ENCODE results near the gene SMOC2.

The SMOC2 gene

DNA sequence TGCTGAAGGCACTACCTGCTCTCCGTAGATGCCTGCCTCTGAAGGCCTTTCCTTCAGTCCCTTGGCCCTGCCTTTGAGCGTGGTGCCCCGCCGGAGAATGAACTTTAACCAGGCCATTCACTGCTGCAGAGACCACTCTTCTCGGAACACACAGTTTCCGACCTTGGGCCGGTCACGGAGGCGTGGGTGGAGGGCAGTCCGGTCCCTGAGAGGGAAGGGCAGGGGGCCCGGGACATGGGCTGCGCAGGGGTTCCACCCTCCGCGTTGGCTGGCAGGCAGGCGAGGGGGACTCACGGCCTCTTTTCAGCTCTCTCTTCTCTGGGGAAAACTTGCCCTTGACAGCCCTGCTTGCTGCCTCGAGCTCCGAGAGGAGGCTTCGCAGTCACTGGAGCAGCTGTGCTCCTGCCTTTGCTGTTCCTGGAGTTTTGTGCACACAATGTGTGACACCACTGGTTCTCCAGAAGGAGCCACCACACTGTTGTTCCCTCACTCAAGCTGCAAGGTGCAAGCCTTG lies 187.8 kb downstream of the SMOC2 start:
- no peak for DNase-seq (ENCODE audit: low spot score)

- DNase-seq (ENCODE audit: low spot score), result no peak
Measured at GRCh38 chr6:168631564-168631963, 190.6 kb downstream of the SMOC2 start.

GRCh38 chr6:168632694-168633093 lies 191.7 kb downstream of the SMOC2 start:
- DNase-seq (ENCODE audit: low spot score), result no peak

GRCh38 chr6:168634541-168635328 lies 193.8 kb downstream of the SMOC2 start:
- no peak for DNase-seq (ENCODE audit: low spot score)

- no peak for DNase-seq (ENCODE audit: low spot score)
Measured at GRCh38 chr6:168636147-168637004, 195.4 kb downstream of the SMOC2 start.

- no peak for DNase-seq (ENCODE audit: low spot score)
Measured at GRCh38 chr6:168637834-168638233, 196.8 kb downstream of the SMOC2 start.

DNA sequence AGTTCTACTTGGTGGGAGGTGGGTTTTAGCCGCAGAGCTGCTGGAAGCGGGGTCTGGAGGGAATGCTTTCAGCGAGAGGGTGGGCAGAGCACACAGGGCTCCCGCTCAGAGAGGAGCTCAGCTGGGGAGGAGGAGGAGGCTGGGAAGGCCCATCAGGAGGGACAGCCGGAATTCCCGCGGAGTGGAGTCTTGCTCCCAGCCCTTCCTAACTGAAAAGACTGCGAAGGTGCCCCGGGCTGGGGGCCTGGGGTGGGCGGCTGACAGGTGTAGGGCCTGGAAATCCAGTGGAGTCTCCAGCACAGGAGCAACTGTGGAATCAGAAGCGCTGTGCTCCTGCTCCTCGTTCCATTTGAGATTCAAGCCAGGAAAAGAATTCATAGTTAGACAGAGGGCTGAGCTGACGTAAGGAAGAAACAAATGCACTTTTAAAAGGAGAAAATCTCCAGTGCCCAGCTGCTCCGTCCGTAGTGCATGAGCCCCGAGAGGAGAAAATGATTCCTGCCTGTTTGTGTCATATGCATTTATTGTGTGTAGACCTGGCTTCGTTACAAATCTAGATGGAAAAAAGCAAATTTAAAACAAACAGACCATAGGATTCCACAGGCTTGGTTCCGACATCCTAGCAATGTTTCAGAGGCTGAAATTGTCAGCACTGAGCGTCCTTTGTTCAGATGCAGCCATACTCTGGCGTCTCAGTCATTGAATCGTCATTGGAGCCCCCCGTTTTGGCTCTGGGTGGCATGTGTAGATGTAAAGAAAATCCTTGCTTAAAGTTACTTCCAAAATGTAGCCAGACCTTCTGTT lies 197.7 kb downstream of the SMOC2 start:
- no peak for DNase-seq (ENCODE audit: low spot score)

- no peak for DNase-seq (ENCODE audit: low spot score)
Measured at GRCh38 chr6:168640181-168640580, 199.2 kb downstream of the SMOC2 start.

GRCh38 chr6:168640768-168641167 lies 199.8 kb downstream of the SMOC2 start:
- DNase-seq (ENCODE audit: low spot score), result no peak

GRCh38 chr6:168641446-168641845 lies 200.5 kb downstream of the SMOC2 start:
- no peak for DNase-seq (ENCODE audit: low spot score)

GRCh38 chr6:168643401-168643800 lies 202.4 kb downstream of the SMOC2 start:
- no peak for DNase-seq (ENCODE audit: low spot score)

DNA sequence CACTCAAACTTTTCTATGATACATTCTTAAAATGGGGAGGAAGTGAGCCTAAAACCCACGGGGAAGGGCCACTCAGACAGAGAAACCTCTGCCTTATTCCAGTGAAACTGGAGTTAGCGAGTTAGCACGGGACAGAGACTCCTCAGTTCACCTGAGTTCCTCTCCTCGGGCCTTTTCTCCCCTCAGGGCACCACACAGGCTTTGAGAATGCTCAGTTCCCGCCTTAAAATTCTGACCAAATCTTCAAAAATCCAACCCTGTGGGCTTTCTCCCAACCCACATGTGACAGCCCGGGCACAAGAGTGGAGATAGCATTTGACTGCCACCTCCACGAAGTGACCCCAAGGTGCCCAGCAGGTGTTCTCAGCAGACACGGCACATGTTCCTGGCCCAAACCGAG lies 204.3 kb downstream of the SMOC2 start:
- DNase-seq (ENCODE audit: low spot score), result no peak

DNA sequence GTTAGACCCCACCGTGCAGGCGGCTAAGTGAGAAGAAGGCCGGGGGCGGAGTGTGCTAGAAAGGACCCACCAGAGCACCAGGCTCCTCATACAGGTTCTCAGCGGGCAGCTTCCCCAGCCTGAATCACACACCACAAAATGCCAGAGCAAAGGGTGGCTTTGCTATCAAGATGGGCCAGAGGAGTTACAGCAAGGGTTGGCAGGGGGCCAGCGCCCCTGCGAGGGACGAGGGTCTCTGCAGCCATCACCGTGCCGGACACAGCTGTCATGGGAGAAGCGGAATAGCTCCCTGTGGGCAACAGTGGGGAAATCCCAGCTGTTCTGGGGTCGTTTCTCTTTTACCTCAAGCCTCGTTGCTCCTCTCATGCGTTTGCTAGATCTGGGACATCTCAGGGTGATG lies 206.3 kb downstream of the SMOC2 start:
- DNase-seq (ENCODE audit: low spot score), result no peak

DNA sequence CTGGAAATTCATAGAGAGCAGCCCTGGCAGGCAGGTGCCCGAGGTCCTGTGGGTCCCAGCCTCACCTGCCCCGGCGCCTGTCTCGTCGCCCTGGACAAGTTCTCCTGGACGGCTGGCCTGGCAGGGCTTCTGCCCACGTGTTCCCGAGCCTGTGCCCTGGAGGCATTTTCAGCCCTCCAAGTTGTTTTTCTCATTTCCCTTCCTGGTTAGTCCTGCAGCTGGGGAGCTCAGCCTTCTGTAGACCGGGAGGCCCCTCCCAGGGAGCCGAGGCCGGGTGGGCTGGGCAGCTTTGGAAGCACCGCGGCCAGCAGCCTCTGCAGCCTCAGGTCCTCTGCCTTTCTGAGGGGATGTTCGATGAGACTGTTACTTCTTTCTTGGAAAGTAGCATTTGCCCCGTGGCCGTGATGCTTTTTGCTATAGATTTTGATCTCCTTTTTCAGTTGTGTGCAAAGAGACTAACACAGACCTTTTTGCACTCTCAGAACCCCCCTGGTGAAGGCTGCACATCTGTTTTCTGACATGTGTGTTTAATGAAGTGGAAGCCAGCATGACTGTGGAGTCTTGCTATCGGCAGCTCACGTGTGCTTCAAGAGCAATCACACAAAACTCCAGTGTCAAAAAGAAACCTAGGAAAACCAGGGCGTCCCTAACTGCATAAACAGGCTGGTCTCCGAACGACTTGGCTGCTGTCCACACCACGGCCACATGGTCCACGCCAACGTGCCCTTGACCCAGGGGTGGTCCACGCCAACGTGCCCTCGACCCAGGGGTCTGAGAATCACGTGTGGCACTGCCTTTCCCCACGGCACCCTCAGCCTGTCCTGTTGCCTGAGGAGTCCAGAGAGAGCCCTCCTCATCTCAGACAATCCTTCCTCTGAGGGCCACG lies 207.5 kb downstream of the SMOC2 start:
- DNase-seq (ENCODE audit: low spot score), result no peak

GRCh38 chr6:168649209-168649608 lies 208.2 kb downstream of the SMOC2 start:
- DNase-seq (ENCODE audit: low spot score), result no peak

DNA sequence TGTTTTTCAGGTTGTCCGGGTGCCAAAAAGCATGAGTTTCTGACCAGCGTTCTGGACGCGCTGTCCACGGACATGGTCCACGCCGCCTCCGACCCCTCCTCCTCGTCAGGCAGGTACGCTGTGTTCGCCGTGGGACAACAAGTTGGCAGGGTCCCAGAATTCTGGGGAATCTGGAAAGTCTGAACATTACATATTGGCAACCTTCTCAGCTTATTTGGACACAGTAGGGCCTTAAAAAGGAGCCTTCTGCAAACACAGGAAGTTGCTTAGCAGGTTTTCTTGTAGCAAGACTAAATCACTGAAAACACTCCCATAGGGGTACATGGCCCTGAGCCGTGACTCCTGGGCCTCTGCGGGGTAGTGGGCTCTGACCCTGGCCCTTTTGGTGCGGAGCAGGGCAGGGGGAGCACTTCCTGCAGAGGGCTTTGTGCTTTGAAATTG lies 209.7 kb downstream of the SMOC2 start:
- DNase-seq (ENCODE audit: low spot score), result no peak

DNA sequence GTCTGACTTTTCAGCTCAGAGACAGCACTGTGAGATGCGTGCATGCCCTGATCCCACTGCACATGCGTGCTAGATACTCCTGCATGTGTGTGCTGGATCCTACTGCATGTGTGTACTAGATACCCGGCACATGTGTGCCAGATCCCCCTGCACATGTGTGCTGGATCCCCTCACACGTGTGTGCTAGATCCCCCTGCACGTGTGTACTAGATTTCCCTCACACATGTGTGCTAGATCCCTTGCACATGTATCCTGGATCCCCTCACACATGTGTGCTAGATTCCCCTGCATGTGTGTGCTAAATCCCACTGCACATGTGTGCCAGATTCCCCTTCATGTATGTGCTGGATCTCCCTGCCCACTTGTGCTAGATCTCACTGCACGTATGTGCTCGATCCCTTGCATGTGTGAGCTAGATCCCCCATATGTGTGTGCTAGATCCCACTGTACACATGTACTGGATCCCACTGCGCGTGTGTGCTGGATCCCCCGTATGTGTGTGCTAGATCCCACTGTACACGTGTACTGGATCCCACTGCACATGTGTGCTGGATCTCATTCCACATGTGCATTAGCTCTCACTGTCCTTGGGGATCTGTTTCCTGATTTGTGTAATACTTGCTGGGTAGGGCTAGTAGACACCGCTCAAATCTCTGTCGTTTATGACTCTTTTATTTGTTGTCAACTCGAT lies 214.6 kb downstream of the SMOC2 start:
- DNase-seq (ENCODE audit: low spot score), result no peak

- no peak for DNase-seq (ENCODE audit: low spot score)
Measured at GRCh38 chr6:168658059-168658458, 217.1 kb downstream of the SMOC2 start.

DNA sequence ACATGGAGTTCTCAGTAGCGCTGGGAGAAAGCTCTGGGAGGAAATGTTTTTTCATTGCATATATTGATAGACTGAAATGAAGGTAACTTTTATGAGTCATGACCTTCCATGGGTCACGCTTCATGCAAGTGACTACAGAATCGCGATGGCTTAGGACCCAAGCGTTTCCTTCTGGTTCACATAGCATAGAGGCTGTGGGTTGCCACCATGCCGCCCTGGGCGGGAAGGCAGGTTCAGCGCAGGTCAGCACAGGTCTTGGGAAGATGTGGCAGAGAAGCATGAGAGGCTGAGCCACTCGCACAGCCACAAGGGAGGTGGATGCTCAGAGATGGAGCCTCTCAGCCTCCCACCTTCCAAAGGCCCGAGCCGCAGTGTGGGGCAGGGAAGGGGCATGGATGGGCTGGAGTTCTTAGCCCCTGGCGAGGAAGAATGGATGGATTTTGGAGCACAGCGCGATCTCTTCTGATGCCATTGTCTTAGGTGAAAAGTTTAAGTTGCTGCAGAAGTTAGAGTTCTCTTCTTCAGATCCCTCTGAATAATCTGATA lies 219.5 kb downstream of the SMOC2 start:
- DNase-seq (ENCODE audit: low spot score), result no peak

- no peak for DNase-seq (ENCODE audit: low spot score)
Measured at GRCh38 chr6:168662301-168662936, 221.4 kb downstream of the SMOC2 start.
